Measurements from ENCODE around the gene SALL4. TPM values are rescaled to one million over a fixed set of nuclear protein-coding genes. Genes with fewer than 3 reads are reported as not detected.
"Not testable (repeated sequence)": the region's sequence is repeated elsewhere in the genome, so short reads cannot be mapped to it uniquely, and the experiment has no call there.

SALL4 gene
- total RNA-seq, 1 donor from 2014 or later = 0.52 TPM

- Histone ChIP-seq H3K4me3 (ENCODE audit: low read length in 3 of 3) (no peak overlapping the region), H3K9ac (ENCODE audit: low read depth in 1 of 3, low read length in 3 of 3) (no peak overlapping the region), H3K4me1 (ENCODE audit: control insufficient read depth in 3 of 3, insufficient read depth in 3 of 3, low read length in 3 of 3) (peaks cover 3 to 9% (median 6%) of the 10 kb centered on the region in 3 donors), H3K9me3 (ENCODE audit: control insufficient read depth in 3 of 3, low read length in 3 of 3) (no peaks in the 10 kb centered on the region), H3K36me3 (ENCODE audit: control insufficient read depth in 3 of 3, insufficient read depth in 3 of 3, low read length in 3 of 3) (peaks cover 0 to 2% (median 0%) of the 10 kb centered on the region in 3 donors), H3K27me3 (ENCODE audit: control insufficient read depth in 3 of 3, insufficient read depth in 3 of 3, low read length in 3 of 3) (no peaks in the 10 kb centered on the region), H3K27ac (ENCODE audit: low read depth, low read length) (no peak overlapping the region)
Observed at GRCh38 chr20:51756653-51757052, 45.7 kb downstream of the SALL4 start.

- not testable (repeated sequence) for H3K36me3 ChIP-seq (ENCODE audit: control insufficient read depth in 3 of 3, insufficient read depth in 3 of 3, low read length in 3 of 3); H3K9ac ChIP-seq (ENCODE audit: low read depth in 1 of 3, low read length in 3 of 3); H3K27ac ChIP-seq (ENCODE audit: low read depth, low read length); H3K4me3 ChIP-seq (ENCODE audit: low read length in 3 of 3); H3K9me3 ChIP-seq (ENCODE audit: control insufficient read depth in 3 of 3, low read length in 3 of 3); H3K27me3 ChIP-seq (ENCODE audit: control insufficient read depth in 3 of 3, insufficient read depth in 3 of 3, low read length in 3 of 3)
- H3K4me1 ChIP-seq (ENCODE audit: control insufficient read depth in 3 of 3, insufficient read depth in 3 of 3, low read length in 3 of 3) = peaks cover 12 to 17% (median 15%) of the 10 kb centered on the region in 3 donors
Observed at GRCh38 chr20:51753220-51753619, 49.1 kb downstream of the SALL4 start.

GRCh38 chr20:51752343-51752951, 49.9 kb downstream of the SALL4 start:
- H3K9me3 ChIP-seq (ENCODE audit: control insufficient read depth in 3 of 3, low read length in 3 of 3) = no peaks in the 10 kb centered on the region
- peak overlapping the region; percentile 56 for H3K27ac ChIP-seq (ENCODE audit: low read depth, low read length)

GRCh38 chr20:51750770-51751388, 51.4 kb downstream of the SALL4 start:
- no peak overlapping the region for H3K9ac ChIP-seq (ENCODE audit: low read depth in 1 of 3, low read length in 3 of 3)
- no peaks in the 10 kb centered on the region for H3K27me3 ChIP-seq (ENCODE audit: control insufficient read depth in 3 of 3, insufficient read depth in 3 of 3, low read length in 3 of 3)
- H3K27ac ChIP-seq (ENCODE audit: low read depth, low read length) = peak overlapping the region; percentile 42
- no peak overlapping the region for H3K4me3 ChIP-seq (ENCODE audit: low read length in 3 of 3)
- no peaks in the 10 kb centered on the region for H3K36me3 ChIP-seq (ENCODE audit: control insufficient read depth in 3 of 3, insufficient read depth in 3 of 3, low read length in 3 of 3)
- H3K4me1 ChIP-seq (ENCODE audit: control insufficient read depth in 3 of 3, insufficient read depth in 3 of 3, low read length in 3 of 3) = peaks cover 12 to 17% (median 15%) of the 10 kb centered on the region in 3 donors
- no peaks in the 10 kb centered on the region for H3K9me3 ChIP-seq (ENCODE audit: control insufficient read depth in 3 of 3, low read length in 3 of 3)

More at GRCh38 chr20:51752343-51752951, 49.9 kb downstream of the SALL4 start:
- Histone ChIP-seq H3K36me3 (ENCODE audit: control insufficient read depth in 3 of 3, insufficient read depth in 3 of 3, low read length in 3 of 3) (no peaks in the 10 kb centered on the region), H3K9ac (ENCODE audit: low read depth in 1 of 3, low read length in 3 of 3) (no peak overlapping the region), H3K4me1 (ENCODE audit: control insufficient read depth in 3 of 3, insufficient read depth in 3 of 3, low read length in 3 of 3) (peaks cover 12 to 17% (median 15%) of the 10 kb centered on the region in 3 donors), H3K4me3 (ENCODE audit: low read length in 3 of 3) (no peak overlapping the region), H3K27me3 (ENCODE audit: control insufficient read depth in 3 of 3, insufficient read depth in 3 of 3, low read length in 3 of 3) (no peaks in the 10 kb centered on the region)

GRCh38 chr20:51750037-51750769, 52.1 kb downstream of the SALL4 start:
- Histone ChIP-seq H3K36me3 (ENCODE audit: control insufficient read depth in 3 of 3, insufficient read depth in 3 of 3, low read length in 3 of 3) (no peaks in the 10 kb centered on the region), H3K4me1 (ENCODE audit: control insufficient read depth in 3 of 3, insufficient read depth in 3 of 3, low read length in 3 of 3) (peaks cover 12 to 17% (median 15%) of the 10 kb centered on the region in 3 donors), H3K4me3 (ENCODE audit: low read length in 3 of 3) (peak overlapping the region in 1 of 3 donors; percentile 35), H3K27ac (ENCODE audit: low read depth, low read length) (peak overlapping the region; percentile 42), H3K27me3 (ENCODE audit: control insufficient read depth in 3 of 3, insufficient read depth in 3 of 3, low read length in 3 of 3) (no peaks in the 10 kb centered on the region), H3K9ac (ENCODE audit: low read depth in 1 of 3, low read length in 3 of 3) (no peak overlapping the region), H3K9me3 (ENCODE audit: control insufficient read depth in 3 of 3, low read length in 3 of 3) (no peaks in the 10 kb centered on the region)

- Histone ChIP-seq H3K27ac (ENCODE audit: low read depth, low read length) (no peak overlapping the region), H3K9ac (ENCODE audit: low read depth in 1 of 3, low read length in 3 of 3) (no peak overlapping the region), H3K27me3 (ENCODE audit: control insufficient read depth in 3 of 3, insufficient read depth in 3 of 3, low read length in 3 of 3) (no peaks in the 10 kb centered on the region), H3K36me3 (ENCODE audit: control insufficient read depth in 3 of 3, insufficient read depth in 3 of 3, low read length in 3 of 3) (no peaks in the 10 kb centered on the region), H3K9me3 (ENCODE audit: control insufficient read depth in 3 of 3, low read length in 3 of 3) (no peaks in the 10 kb centered on the region), H3K4me1 (ENCODE audit: control insufficient read depth in 3 of 3, insufficient read depth in 3 of 3, low read length in 3 of 3) (peaks cover 12 to 17% (median 15%) of the 10 kb centered on the region in 3 donors), H3K4me3 (ENCODE audit: low read length in 3 of 3) (no peak overlapping the region)
Observed at GRCh38 chr20:51749674-51750036, 52.7 kb downstream of the SALL4 start.

- Histone ChIP-seq H3K27ac (ENCODE audit: low read depth, low read length) (no peak overlapping the region), H3K4me3 (ENCODE audit: low read length in 3 of 3) (no peak overlapping the region), H3K4me1 (ENCODE audit: control insufficient read depth in 3 of 3, insufficient read depth in 3 of 3, low read length in 3 of 3) (peaks cover 9 to 14% (median 12%) of the 10 kb centered on the region in 3 donors), H3K9me3 (ENCODE audit: control insufficient read depth in 3 of 3, low read length in 3 of 3) (no peaks in the 10 kb centered on the region), H3K27me3 (ENCODE audit: control insufficient read depth in 3 of 3, insufficient read depth in 3 of 3, low read length in 3 of 3) (no peaks in the 10 kb centered on the region), H3K36me3 (ENCODE audit: control insufficient read depth in 3 of 3, insufficient read depth in 3 of 3, low read length in 3 of 3) (no peaks in the 10 kb centered on the region), H3K9ac (ENCODE audit: low read depth in 1 of 3, low read length in 3 of 3) (no peak overlapping the region)
Observed at GRCh38 chr20:51747182-51747911, 55.0 kb downstream of the SALL4 start.

GRCh38 chr20:51745804-51746203, 56.5 kb downstream of the SALL4 start:
- Histone ChIP-seq H3K9ac (ENCODE audit: low read depth in 1 of 3, low read length in 3 of 3) (no peak overlapping the region), H3K9me3 (ENCODE audit: control insufficient read depth in 3 of 3, low read length in 3 of 3) (no peaks in the 10 kb centered on the region), H3K27ac (ENCODE audit: low read depth, low read length) (no peak overlapping the region), H3K4me3 (ENCODE audit: low read length in 3 of 3) (no peak overlapping the region), H3K27me3 (ENCODE audit: control insufficient read depth in 3 of 3, insufficient read depth in 3 of 3, low read length in 3 of 3) (no peaks in the 10 kb centered on the region), H3K4me1 (ENCODE audit: control insufficient read depth in 3 of 3, insufficient read depth in 3 of 3, low read length in 3 of 3) (peaks cover 8 to 10% (median 8%) of the 10 kb centered on the region in 3 donors), H3K36me3 (ENCODE audit: control insufficient read depth in 3 of 3, insufficient read depth in 3 of 3, low read length in 3 of 3) (no peaks in the 10 kb centered on the region)

- Histone ChIP-seq H3K9ac (ENCODE audit: low read depth in 1 of 3, low read length in 3 of 3) (no peak overlapping the region), H3K27me3 (ENCODE audit: control insufficient read depth in 3 of 3, insufficient read depth in 3 of 3, low read length in 3 of 3) (no peaks in the 10 kb centered on the region), H3K27ac (ENCODE audit: low read depth, low read length) (no peak overlapping the region), H3K9me3 (ENCODE audit: control insufficient read depth in 3 of 3, low read length in 3 of 3) (no peaks in the 10 kb centered on the region), H3K36me3 (ENCODE audit: control insufficient read depth in 3 of 3, insufficient read depth in 3 of 3, low read length in 3 of 3) (no peaks in the 10 kb centered on the region), H3K4me1 (ENCODE audit: control insufficient read depth in 3 of 3, insufficient read depth in 3 of 3, low read length in 3 of 3) (peaks cover 0 to 4% (median 3%) of the 10 kb centered on the region in 3 donors), H3K4me3 (ENCODE audit: low read length in 3 of 3) (no peak overlapping the region)
Observed at GRCh38 chr20:51740838-51741237, 61.5 kb downstream of the SALL4 start.

Data from skeletal muscle tissue (tissue), 4 donors.